Activated CD4-positive, alpha-beta T cell treated with anti-CD3 and anti-CD28 coated beads, Interleukin-2, amount 50 U/mL, for 24 hours (primary cell): ENCODE data around the gene BTAF1.
A peak's percentile ranks its signal among the peaks of the same experiment; 100 is the strongest.
"Not testable (repeated sequence)": the region's sequence is repeated elsewhere in the genome, so short reads cannot be mapped to it uniquely, and the experiment has no call there.

Source experiments
- DNase-seq, 2 donors: peaks; one replicate each; pipeline ENCODE4 v3.0.0-alpha.2; 2020; ENCODE audit warnings: low read depth in 1 of 2, low spot score in 1 of 2

The BTAF1 gene

DNA sequence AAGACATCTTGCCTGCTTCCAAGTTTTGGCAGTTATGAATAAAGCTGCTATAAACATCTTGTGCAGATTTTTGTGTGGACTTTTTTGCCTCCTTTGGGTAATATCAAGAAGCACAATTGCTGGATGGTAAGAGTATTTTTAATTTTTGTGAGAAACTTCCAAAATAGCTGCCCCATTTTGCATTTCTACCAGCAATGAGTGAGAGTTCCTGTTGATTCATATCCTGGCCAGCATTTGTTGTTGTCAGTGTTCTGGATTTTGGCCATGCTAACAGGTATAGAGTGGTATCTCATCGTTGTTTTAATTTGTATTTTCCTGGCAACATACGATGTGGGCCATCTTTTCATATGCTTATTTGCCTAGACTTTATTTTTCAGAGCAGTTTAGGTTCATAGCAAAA is 53.9 kb downstream of the BTAF1 start:
- no peak for DNase-seq

DNA sequence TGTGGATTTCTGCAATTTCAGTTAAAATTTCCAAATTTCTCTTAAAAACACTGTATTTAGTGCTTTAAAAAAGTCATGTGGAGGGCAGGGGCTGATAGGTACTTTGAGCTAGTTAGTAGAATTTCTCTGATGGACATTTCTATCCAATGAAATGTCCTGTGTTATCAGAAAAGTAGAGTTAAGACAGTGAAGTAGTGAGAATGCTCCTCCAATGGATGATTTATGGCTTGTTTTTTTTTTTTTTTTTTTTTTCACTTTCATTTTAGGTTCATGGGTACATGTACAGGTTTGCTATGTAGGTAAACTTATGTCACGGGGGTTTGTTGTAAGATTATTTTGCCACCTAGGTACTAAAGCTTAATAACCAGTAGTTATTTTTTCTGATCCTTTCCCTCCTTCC is 55.0 kb downstream of the BTAF1 start:
- DNase-seq = no peak

DNA sequence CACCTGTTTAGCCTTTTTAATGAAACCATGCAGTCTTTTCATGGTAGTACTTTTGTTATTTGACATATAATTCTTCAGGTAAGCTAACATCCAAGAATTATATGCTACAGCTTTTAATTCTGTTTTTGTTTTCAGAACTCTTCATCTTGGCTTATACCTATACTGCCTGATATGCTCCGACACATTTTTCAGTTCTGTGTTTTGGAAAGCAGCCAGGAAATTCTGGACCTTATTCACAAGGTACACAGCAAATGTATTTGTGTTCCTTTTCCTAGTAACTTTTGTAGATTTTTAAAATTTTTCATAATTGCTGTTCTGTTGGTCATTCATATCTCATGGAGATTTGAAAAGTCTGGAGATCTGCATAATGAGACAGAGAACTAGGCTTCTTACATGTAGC is 56.7 kb downstream of the BTAF1 start:
- DNase-seq = no peak

DNA sequence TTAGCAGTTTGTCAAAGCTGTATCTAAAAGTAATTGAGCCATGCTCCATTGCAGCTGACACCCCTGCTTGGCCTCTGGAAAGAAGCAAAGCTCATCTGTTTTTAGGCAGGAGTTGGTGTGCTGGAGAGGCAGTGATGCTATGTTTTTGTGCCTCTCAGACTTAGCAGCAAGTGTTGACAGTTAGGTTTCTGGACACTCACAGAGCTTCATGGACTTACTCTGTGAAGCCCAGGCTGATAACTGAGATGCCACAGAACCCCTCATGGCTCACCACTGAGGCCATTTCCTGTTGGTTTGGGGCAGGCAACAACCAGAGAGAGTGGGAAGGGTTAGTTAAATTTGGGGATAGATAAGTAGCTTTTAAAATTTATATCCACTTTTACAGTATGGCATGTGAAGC is 59.8 kb downstream of the BTAF1 start:
- DNase-seq = no peak

DNA sequence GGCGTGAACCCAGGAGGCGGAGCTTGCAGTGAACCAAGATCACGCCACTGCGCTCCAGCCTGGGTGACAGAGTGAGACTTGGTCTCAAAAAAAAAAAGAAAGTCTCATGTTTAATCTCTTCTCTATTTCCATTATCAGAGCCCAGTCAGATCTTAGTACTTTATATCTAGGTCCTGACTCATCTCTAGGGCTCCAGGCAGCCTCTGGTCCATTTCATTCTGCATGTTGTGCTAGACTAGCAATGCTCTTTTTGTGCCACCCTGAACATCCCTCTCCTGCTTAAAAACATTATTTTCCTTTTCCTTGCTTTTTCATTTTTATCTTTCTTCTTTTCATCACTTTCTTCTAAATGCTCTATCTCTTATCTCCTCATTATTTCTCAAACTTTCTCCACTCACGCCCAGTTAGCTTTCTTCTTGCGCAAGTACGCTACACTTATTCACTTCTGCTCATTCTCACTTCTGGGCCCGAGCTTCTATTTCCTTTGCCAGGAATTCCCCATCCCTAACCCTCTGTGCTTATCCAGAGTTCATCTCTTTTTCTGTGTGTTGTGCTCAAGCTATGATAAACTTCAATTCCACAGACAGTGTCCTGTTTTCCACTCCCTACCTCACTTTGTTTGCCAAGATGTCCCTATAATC is 63.9 kb downstream of the BTAF1 start:
- DNase-seq = no peak

DNA sequence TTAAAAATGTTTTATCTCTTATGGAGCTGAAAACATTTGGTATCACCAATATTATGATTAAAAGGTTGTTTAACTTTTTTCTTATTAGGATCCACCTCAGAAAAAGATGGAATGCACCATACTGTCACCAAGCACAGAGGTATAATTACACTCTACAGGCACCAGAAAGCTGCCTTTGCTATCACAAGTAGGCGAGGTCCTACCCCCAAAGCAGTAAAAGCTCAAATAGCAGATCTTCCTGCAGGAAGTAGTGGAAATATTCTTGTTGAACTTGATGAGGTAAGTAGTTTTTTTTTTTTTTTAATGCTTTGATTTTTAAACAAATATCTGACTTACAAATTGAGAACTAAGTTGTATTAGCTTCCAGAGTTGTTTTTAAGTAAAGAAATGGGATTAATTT is 68.5 kb downstream of the BTAF1 start:
- no peak for DNase-seq

DNA sequence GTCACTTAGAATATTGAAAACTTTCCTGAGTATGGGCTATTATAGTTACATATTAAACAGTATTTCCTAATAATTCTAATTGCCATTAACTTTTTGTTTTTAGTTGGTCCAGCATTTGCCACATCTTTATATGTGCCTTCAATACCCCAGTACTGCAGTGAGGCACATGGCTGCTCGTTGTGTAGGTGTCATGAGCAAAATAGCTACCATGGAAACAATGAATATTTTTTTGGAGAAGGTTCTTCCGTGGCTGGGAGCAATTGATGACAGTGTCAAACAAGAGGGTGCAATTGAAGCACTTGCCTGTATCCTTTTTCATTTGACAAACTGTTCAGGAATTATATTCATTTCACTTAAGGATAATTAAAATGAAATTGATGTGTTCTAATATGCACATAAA is 72.7 kb downstream of the BTAF1 start:
- DNase-seq = no peak

DNA sequence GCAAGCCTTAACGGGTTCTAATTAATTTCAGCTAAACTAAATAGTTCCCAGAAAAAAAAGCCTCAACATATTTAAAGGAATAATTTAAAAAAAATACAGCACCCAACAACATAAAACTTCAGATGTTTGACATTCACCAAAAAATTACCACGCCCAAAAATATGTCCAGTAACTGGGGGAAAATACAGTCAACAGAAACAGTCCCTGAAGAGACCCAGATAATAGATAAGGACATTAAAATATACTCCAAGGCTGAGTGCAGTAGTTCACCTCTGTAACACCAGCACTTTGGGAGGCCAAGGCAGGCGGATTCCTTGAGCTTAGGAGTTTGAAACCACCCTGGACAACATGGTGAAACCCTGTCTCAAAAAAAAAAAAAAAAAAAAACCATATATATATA is 78.0 kb downstream of the BTAF1 start:
- DNase-seq = no peak

DNA sequence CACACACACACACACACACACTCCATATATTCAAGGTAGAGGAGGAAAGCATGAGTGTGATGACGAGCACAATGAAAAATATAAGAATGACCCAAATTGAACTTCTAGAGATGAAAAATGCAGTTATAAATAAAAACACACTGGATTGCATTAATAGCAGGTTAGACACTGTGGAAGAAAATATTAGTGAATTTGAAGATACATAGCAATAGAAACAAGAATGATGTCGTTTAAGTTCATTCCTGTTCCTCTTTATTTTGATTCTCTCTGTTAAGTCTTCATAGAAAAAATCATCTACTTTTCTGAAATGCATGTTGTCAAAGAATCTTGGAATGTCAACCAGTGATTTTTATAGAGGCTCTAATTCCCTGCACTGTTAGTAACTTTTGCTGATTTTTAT is 78.4 kb downstream of the BTAF1 start:
- no peak for DNase-seq

DNA sequence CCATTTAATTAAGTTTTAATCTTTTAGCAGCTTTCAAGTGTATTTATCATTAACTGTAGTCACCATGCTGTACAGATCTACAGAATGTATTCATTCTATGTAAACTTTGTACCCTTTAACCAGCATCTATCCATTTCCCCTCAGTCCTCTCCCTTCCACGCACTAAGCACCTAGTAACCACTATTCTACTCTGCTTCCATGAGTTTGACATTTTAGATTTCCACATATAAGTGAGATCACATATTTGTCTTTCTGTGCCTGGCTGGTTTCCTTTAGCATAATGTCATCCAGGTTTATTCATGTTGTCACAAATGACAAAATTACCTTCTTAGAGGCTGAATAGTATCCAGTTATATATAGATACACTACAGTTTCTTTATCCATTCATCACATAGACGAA is 79.7 kb downstream of the BTAF1 start:
- DNase-seq = no peak

DNA sequence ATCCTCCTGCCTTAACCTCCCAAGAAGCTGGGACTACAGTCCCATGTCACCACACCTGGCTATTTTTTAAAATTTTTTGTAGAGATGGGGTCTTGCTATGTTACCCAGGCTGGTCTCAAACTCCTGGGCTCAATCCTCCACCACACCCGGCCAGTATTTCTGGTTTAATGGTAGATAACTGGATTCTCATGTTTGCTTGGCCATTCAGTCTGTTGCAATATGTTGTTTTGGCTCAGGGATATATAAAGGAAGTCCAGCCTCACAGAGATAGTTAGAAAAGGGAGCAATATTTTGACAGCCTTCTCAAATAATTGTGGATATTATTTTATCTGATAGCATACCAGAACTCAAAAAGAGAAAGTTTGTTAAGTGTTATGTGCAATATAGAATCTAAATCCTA is 82.4 kb downstream of the BTAF1 start:
- DNase-seq = no peak

DNA sequence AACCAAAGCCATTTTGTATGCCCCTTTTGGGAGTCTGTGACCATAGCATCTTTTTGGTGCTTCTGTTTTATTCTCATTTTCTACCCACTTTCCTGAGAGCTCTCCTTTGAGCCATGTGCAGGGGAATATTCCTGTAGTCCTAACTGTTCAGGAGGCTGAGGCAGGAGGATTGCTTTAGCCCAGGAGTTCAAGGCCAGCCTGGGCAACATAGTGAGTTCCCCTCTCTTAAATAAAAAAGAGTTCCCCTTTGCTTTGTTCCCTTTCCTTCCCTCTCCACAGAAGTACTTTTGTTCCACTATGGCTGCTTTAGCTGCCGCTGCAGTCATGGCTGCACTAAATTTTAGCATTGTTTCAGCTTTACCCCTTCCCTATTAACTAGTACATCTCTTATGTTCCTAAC is 85.9 kb downstream of the BTAF1 start:
- DNase-seq = no peak

DNA sequence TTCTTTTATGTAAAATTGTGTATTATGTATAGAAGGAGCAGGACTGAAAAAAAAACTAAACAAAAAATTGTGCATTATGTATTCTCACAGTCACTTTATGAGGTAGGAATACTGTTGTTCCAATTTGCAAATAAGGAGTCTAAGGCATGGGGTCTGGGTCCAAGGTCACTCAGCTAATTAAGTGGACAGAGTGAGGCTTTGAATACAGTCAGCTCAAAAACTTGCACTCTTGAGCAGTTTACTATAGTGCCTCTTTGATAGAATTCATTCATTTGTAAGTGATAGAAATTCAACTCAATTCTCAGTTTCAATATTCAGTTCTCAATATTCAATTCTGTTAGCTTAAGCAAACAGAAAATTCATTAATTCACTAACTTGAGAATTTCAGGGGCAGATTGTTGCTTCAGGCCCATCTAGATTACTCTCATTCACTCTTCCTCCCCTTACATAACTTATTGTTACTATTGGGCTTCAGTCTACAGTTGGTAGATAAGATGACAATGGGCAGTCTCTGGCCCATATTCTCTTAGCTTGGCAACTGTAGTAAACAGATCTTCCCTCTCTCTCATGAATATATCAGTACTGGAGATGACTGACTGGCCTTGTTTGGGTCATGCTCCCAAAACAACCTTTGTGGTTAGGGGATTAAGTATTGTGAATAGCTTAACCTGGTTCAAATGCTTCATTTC is 86.6 kb downstream of the BTAF1 start:
- no peak for DNase-seq

DNA sequence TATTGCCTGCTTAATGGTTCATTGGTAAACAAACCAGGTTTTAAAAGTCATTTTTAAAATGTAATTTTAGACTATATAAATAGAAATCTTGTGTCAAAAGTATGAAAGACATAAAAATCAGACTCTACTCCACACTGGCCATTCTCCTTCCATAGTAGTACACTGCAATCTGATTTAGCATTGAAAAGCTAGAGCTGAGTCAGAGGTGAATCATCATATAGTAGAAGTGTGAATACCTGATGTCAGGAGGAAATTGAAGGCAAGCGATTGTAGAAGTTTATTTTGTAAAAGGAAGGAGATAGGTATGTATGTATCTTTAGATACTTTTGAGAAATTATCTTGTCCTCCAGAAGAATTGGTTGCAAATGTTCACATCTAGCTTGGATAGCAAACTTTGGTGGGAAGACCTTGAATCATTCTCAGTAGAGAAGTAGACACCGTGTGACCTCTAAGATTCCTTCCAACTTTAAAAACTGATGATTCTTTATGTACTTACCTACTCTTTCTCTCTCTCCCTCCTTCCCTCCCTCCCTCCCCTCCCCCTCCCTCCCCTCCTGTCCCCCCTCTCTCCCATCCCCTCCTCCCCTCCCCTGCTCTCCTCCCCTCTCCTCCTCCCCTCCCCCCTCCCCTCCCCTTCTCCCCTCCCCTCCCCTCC is 88.1 kb downstream of the BTAF1 start:
- DNase-seq = peak in 1 of 2 donors; percentile 2

DNA sequence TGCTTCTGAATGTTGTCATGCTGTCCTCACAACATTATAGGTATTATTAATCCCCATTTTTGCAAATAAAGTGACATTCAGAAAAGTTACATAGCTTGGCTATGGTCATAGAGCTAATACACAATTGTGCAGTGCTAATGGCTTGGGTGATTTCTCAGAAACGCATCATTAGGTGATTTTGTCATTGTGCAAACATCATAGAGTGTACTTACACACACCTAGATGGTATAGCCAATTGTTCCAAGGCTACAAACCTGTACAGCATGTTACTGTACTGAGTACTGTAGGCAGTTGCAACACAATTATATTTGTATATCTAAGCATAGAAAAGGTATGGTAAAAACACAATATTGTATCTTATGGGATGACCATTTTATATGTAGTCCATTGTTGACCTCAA is 91.0 kb downstream of the BTAF1 start:
- DNase-seq = no peak

DNA sequence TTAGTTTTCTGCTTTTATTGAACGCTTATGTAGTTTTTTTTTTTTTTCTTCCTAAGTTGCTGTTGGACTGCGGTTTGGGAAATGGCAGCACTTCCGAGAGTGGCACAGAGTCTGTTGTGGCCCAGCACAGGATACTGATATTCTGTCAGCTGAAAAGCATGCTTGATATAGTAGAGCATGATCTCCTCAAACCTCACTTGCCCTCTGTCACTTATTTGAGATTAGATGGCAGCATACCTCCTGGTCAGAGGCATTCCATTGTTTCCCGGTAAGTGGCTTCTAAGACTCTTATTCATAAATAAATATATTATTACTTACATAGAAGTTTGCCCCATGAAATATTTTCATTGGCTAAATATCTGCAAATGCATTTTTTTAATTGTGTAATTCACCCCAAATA is 101.1 kb downstream of the BTAF1 start:
- no peak for DNase-seq

DNA sequence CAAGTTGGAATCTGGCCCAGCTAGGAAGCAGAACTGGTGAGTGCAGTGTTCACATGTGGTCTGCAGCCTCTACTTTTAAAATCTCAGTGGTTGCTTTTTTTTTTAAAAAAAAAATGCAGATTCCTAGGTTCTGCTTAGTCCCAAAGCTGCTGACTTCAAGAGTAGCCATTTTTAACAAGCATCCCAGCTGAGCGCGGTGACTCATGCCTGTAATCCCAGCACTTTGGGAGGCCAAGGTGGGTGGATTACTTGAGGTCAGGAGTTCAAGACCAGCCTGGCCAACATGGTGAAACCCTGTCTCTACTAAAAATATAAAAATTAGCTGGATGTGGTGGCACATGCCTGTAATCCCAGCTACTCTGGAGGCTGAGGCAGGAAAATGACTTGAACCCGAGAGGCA is 101.8 kb downstream of the BTAF1 start:
- not testable (repeated sequence) for DNase-seq

DNA sequence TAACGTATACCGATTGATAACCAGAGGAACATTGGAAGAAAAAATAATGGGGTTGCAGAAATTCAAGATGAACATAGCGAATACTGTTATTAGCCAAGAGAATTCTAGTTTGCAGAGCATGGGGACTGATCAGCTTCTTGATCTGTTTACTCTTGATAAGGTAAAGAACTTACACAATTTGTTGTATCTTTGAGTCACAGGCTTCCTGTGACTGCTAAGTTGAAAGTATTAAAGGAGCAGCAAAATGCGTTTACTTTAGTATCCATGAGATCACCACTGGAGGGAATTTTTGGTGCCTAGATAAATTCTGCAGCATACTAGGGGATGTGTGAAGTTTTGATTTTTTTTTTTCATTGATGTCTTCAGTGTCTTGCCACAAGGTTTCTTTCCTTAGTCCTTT is 103.6 kb downstream of the BTAF1 start:
- no peak for DNase-seq

DNA sequence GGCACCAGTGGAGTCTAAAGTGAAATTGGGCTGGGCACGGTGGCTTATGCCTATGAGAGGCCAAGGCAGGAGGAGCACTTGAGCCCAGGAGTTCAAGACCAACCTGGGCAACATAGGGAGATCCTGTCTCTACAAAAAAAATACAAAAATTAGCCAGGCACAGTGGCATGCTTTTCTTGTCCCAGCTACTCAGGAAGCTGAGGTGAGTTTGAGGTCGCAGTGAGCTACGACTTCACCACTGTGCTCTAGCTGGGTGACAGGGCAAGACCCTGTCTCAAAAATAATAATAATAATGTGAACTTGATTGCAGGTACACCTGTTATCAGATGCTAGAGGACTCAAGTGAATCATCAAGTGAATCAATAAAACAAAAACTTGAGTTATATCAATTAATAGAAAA is 108.0 kb downstream of the BTAF1 start:
- DNase-seq = no peak

DNA sequence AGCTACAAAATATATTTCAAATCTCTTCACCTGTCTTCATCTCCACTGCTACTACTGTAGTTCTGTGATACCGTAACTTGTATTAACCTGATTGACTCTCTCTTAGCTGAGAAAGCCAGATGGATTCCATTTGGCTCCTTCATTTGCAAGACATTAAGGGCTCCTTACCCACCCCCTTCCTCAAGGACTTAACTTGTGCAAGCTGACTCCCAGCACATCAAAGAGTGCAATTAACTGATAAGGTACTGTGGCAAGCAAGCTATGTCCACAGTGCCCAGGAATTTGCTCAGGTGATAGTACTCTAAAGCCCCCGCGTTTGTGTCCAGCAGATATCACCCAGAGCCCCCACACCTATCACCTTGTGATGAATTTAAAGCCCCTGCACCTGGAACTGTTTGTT is 109.5 kb downstream of the BTAF1 start:
- not testable (repeated sequence) for DNase-seq

DNA sequence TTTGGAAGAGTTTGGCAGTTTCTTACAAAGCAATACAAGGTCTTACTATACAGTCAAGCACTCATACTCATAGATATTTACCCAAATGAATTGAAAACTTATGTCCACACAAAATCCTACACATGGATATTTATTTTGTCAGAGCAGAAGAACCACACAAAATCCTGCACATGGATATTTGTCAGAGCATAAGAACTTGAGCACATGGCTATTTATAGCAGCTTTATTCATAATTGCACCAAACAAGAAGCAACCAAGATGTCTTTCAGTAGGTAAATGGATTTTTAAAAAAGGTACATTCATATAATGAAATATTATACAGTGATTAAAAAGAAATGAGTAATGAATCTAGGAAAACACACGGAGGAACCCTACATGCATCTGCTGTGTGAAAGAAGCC is 115.4 kb downstream of the BTAF1 start:
- no peak for DNase-seq

DNA sequence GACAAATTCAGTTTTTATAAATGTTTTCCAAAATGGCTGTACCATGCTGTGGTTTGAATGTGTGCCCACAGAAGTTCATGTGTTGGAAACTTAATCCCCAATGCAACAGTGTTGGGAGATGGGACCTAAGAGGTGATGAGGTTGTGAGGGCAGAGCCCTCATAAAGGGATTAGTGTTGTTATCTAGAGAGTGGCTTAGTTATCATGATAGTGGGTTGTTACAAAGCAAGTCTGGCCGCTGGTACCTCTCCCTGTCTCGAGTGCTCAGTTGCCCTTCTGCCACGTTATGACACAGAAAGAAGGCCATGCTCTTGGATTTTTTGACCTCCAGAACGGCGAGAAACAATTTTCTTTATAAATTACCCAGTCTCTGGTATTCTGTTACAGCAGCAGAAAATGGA is 119.0 kb downstream of the BTAF1 start:
- DNase-seq = no peak

DNA sequence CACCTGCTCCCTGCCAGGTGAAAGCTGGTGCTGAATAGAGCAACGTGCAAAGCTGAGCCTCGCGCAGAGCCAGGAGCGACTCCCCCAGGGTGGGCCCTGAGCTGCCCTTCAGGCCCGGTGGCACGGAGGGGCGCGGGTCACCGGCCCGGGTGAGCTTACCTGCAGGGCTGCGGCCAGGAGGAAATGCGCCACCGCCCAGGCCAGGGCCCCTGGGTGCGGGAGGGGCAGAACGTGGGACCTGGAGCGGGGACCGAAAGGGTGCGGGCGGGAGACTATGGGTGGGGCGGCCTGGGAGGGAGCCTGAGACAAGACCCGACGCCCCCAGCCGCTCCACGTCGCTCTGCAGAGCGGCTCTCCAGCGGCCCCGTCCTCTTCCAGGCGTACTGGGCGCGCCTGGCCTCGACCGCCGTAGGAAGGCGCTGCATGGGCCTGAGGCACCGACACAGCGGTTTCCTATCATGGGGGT is 122.1 kb downstream of the BTAF1 start:
- DNase-seq = no peak
